DND-41 (cell line): ENCODE data around the gene ATP8A2.

ENCODE experiments used
- ATAC-seq: fragments of 200-7000 bp; cut with Tn5 transposase; 3 replicates; pipeline ENCODE4 v1.9.1; 2021; ENCODE audit warnings: low read depth; ENCODE audit not compliant: insufficient read depth
- DNase-seq: peaks from one replicate; pipeline ENCODE4 v3.0.0-alpha.2; 2020
- H2AFZ ChIP-seq: 2 replicates; pipeline ENCODE4 v1.6.0; 2012; ENCODE audit warnings: low read depth, low read length
- H3K27ac ChIP-seq: 2 replicates; pipeline ENCODE4 v1.5.1; 2012; ENCODE audit warnings: low read length, inconsistent platforms
- H3K27me3 ChIP-seq: fragments of 200-600 bp; sonication (generic); 2 replicates; pipeline ENCODE4 v1.6.0; 2012; ENCODE audit warnings: low read length, mild to moderate bottlenecking, inconsistent platforms; ENCODE audit not compliant: insufficient read depth, poor library complexity
- H3K36me3 ChIP-seq: 2 replicates; pipeline ENCODE4 v1.5.1; 2012; ENCODE audit warnings: low read length, inconsistent platforms; ENCODE audit not compliant: insufficient read depth
- H3K4me1 ChIP-seq: 2 replicates; pipeline ENCODE4 v1.5.1; 2012; ENCODE audit warnings: mild to moderate bottlenecking, low read length; ENCODE audit not compliant: insufficient read depth
- H3K4me2 ChIP-seq: 2 replicates; pipeline ENCODE4 v1.6.0; 2012; ENCODE audit warnings: mild to moderate bottlenecking, moderate library complexity, low read length, inconsistent platforms; ENCODE audit not compliant: insufficient read depth
- H3K4me3 ChIP-seq, 2 experiments: fragments of 200-600 bp in 1 of 2; shearing (Covaris generic) in 1 of 2; 2 replicates each; pipeline ENCODE4 v1.5.1; 2012 to 2016; ENCODE audit warnings: inconsistent platforms in 2 of 2, low read length in 2 of 2, mild to moderate bottlenecking in 2 of 2, low read depth in 1 of 2, moderate library complexity in 1 of 2
- H3K79me2 ChIP-seq: 2 replicates; pipeline ENCODE4 v1.6.0; 2012; ENCODE audit warnings: low read length, inconsistent platforms; ENCODE audit not compliant: insufficient read depth
- H3K9ac ChIP-seq: 2 replicates; pipeline ENCODE4 v1.6.0; 2012; ENCODE audit warnings: low read depth, mild to moderate bottlenecking, inconsistent platforms, low read length, moderate library complexity
- H3K9me3 ChIP-seq: 2 replicates; pipeline ENCODE4 v1.5.1; 2012; ENCODE audit warnings: low read length, moderate library complexity, mild to moderate bottlenecking, inconsistent platforms; ENCODE audit not compliant: insufficient read depth, severe bottlenecking
- H4K20me1 ChIP-seq: 2 replicates; pipeline ENCODE4 v1.6.0; 2012; ENCODE audit warnings: low read length; ENCODE audit not compliant: insufficient read depth
- CTCF ChIP-seq: IDR thresholded peaks from 2 replicates; pipeline ENCODE4 v1.5.1; 2012; ENCODE audit warnings: borderline replicate concordance, low read length, moderate library complexity, mild to moderate bottlenecking; ENCODE audit not compliant: poor library complexity, severe bottlenecking; ENCODE audit errors: extremely low read depth
- EZH2 ChIP-seq: IDR thresholded peaks from 3 replicates; pipeline ENCODE4 v1.6.1; 2012; ENCODE audit warnings: borderline replicate concordance, low read depth, mild to moderate bottlenecking, moderate library complexity, low read length, inconsistent platforms; ENCODE audit not compliant: severe bottlenecking

ATP8A2 gene

DNA sequence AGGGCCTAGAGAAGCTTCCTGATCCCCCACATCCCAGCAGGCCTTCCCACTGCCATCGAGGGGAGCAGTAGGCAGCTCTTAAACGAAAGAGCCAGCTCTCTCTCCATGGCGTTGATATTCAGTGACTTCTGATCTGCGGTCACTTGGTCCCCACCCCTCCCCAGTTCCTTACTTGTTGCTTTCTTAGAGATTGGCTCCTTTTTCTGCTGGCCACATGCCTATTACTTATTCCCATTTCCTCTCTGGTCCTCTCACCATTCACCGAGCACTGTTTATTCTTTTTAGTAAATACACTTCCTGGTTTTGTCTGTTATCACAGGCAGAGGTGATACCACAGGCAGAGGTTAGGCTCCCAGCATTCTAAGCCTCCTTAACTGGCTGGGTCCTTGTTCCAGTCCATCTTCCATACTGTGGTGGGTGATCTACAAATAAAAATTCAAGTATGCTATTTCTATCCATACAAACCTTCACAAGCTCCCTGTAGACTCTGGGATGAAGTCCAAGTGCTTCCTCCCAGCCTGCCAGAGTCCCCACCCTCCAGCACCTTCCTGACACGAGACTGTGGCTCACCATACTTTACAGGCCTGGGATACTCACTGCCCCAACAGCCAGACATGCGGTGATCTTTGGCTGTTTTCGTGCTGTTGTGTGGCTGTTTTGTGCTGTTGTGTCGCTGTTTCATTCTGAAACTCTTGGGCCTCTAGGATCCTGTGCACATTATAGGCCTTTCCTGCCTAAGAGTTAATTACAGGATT is 315.9 kb downstream of the ATP8A2 start:
- H3K4me3 ChIP-seq = no peak overlapping the region
- no peaks in the 10 kb centered on the region for H3K36me3 ChIP-seq
- H3K9ac ChIP-seq = no peak overlapping the region
- ATAC-seq (no peak), DNase-seq (no peak)
- H3K4me1 ChIP-seq = peaks cover 18% of the 10 kb centered on the region
- TF ChIP-seq EZH2 (no peak), CTCF (no peak)
- no peaks in the 10 kb centered on the region for H3K27me3 ChIP-seq
- H3K4me2 ChIP-seq = no peak overlapping the region
- H3K9me3 ChIP-seq = no peaks in the 10 kb centered on the region
- no peak overlapping the region for H3K27ac ChIP-seq
- no peaks in the 10 kb centered on the region for H4K20me1 ChIP-seq
- no peaks in the 10 kb centered on the region for H3K79me2 ChIP-seq
- peak overlapping the region; percentile 5 for H2AFZ ChIP-seq

GRCh38 chr13:25688536-25688935 is 316.8 kb downstream of the ATP8A2 start:
- Histone ChIP-seq H3K9ac (no peak overlapping the region), H3K4me3 (no peak overlapping the region), H3K4me1 (peaks cover 9% of the 10 kb centered on the region; the same call in 1 of the 2 replicates), H3K27ac (no peak overlapping the region), H3K36me3 (no peaks in the 10 kb centered on the region), H2AFZ (no peak overlapping the region), H3K4me2 (no peak overlapping the region), H3K9me3 (no peaks in the 10 kb centered on the region), H3K27me3 (no peaks in the 10 kb centered on the region), H3K79me2 (no peaks in the 10 kb centered on the region), H4K20me1 (no peaks in the 10 kb centered on the region)
- DNase-seq (no peak), ATAC-seq (no peak)
- TF ChIP-seq EZH2 = no peak
- no peak for TF ChIP-seq CTCF

DNA sequence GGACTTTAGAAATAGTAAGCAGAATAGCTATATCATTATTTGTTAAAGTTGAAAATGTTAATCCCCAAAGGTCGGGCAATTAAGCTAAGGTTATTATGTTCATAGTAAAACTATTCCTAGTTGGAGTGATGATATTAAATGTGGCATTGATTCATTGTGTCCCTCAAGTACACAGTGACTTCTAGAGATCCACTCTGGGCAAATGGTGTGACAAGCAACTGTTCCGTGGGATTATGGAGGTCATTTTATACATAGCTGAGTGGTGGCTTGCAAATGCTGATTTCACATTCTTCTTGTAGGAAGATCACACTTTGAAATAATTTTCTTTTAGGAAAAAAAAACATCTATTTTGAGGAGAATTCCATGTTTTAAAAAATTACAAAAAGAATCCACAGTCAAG is 317.8 kb downstream of the ATP8A2 start:
- Histone ChIP-seq H3K9me3 (no peaks in the 10 kb centered on the region), H2AFZ (no peak overlapping the region)
- no peak for ATAC-seq

More for the DNA sequence above, 317.8 kb downstream of the ATP8A2 start:
- Histone ChIP-seq H3K36me3 (no peaks in the 10 kb centered on the region), H3K9ac (no peak overlapping the region), H3K27me3 (no peaks in the 10 kb centered on the region), H3K4me1 (peaks cover 8% of the 10 kb centered on the region; the same call in 1 of the 2 replicates), H3K4me2 (no peak overlapping the region), H3K79me2 (no peaks in the 10 kb centered on the region), H3K27ac (no peak overlapping the region), H3K4me3 (no peak overlapping the region), H4K20me1 (no peaks in the 10 kb centered on the region)
- no peak for DNase-seq
- TF ChIP-seq CTCF = no peak
- TF ChIP-seq EZH2 = no peak
